ENCODE data around the gene NRXN3.

Gene NRXN3

DNA sequence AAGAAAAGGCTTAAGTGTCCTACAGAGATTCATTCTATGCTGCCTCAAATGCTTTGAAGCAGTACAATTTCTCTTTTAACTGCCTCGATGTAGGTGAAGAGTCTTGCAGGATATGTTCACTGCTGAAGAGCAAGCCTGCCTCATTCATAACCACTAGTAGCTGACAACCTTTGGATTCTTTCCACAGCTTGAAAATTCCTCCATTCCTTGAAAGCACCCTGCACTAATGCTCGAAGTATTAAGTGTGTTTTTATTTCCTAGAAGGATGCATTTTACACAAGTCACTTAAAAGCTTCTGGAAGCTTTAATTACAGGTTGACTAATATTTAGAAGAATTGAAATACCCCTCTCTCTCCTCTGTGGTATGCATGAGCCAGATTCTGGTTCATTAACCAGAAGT lies 1611.7 kb downstream of the NRXN3 start:
- DNase-seq (ENCODE audit: low spot score), result no peak
- TF ChIP-seq, protein P1, sequence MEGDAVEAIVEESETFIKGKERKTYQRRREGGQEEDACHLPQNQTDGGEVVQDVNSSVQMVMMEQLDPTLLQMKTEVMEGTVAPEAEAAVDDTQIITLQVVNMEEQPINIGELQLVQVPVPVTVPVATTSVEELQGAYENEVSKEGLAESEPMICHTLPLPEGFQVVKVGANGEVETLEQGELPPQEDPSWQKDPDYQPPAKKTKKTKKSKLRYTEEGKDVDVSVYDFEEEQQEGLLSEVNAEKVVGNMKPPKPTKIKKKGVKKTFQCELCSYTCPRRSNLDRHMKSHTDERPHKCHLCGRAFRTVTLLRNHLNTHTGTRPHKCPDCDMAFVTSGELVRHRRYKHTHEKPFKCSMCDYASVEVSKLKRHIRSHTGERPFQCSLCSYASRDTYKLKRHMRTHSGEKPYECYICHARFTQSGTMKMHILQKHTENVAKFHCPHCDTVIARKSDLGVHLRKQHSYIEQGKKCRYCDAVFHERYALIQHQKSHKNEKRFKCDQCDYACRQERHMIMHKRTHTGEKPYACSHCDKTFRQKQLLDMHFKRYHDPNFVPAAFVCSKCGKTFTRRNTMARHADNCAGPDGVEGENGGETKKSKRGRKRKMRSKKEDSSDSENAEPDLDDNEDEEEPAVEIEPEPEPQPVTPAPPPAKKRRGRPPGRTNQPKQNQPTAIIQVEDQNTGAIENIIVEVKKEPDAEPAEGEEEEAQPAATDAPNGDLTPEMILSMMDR (IDR thresholded peaks at IDR 0.05; ENCODE audit: borderline replicate concordance, control extremely low read depth, extremely low read depth, insufficient read depth, missing control alignments), result no peak
- in situ Hi-C loops (cut with MboI; ENCODE audit: low sequenced_read_pairs, unreplicated experiment), result no loop called here

DNA sequence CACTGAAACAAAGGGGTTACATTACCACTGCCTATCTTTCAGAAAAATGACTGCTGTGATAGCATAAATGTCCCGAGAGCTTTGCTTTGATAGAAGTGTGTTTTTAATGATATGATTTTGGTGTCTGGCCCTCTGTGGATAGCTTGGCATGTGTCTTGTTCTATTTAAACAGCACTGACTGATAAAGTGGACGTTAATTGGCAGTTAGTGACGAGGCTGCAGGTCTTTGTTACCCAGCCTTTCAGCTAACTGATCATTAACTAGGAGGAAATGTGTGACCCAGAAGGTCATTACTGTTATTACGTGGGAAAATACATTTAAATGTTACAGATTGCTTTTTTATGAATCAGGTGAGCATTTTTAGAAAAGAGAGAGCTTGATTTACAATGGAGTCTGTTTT lies 1612.9 kb downstream of the NRXN3 start:
- in situ Hi-C loops (cut with MboI; ENCODE audit: low sequenced_read_pairs, unreplicated experiment), result no loop called here
- no peak for DNase-seq (ENCODE audit: low spot score)
- TF ChIP-seq, protein P1 (IDR thresholded peaks at IDR 0.05; ENCODE audit: borderline replicate concordance, control extremely low read depth, extremely low read depth, insufficient read depth, missing control alignments), result no peak

DNA sequence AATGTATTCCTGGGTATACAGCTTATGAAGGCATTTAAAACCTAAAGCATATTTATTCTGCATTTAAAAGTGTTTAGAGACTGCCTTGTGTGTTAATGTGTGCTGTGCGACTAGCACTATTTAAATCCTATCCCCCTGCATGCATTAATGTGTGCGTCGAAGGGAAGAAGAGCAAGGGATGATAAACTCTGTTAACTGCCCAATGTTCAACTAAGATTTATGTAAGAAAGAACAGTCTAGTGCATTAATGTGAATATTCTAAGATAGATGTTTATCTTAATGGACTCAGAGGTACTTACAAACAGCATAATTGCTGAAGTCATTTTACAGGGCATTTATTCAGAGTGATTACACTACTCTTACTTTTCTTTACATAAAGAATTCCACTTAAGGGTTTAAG lies 1616.3 kb downstream of the NRXN3 start:
- in situ Hi-C loops (cut with MboI; ENCODE audit: low sequenced_read_pairs, unreplicated experiment), result no loop called here
- TF ChIP-seq, protein P1 (IDR thresholded peaks at IDR 0.05; ENCODE audit: borderline replicate concordance, control extremely low read depth, extremely low read depth, insufficient read depth, missing control alignments), result no peak
- DNase-seq (ENCODE audit: low spot score), result no peak

DNA sequence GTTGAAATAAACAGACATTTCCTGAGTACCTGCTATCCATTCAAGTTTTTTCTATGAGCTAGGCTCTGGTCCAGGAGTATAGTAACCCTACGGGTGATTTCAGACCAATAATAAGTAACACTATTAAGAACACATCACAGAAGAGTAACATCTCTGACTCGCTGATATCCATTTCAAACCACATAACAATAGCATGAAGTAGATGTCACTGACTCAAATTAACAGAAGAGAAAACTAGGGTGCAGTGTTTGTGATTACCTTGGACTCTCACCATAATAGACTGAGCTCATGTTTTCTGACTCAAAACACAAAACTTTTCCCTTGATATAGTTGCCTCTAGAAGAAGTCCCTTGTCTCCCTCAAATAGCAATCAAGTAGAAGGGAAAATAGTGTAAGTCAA lies 1618.2 kb downstream of the NRXN3 start:
- no peak for DNase-seq (ENCODE audit: low spot score)
- in situ Hi-C loops (cut with MboI; ENCODE audit: low sequenced_read_pairs, unreplicated experiment), result no loop called here
- TF ChIP-seq, protein P1 (IDR thresholded peaks at IDR 0.05; ENCODE audit: borderline replicate concordance, control extremely low read depth, extremely low read depth, insufficient read depth, missing control alignments), result no peak

DNA sequence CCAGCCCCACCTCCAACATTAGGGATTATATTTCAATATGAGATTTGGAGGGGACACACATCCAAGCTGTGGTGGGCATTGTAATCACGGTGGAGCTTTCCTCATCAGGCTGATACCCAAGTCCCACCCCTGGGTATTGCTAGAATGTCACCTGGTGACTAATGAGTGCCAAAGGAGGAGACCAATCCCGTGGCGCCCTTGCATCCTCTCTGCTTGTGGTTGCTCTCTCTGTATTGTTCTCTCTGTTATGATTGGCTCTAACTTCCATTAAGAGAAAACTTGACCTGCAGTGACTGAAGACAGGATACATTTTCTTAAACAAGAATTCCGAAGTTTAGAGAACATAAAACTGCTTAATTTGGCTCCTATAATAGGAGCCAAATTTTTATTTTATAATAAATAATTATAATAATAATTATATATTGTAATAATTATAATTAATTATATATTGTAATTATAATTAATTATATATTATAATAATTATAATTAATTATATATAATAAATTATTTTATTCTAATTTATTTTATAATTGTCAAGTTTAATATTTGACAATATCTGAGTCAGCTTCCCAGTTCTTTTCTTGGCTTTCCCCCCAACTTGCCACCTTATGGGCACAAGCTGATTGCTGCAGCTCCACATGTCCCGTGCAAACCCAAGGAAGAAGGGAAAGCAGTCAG lies 1621.0 kb downstream of the NRXN3 start:
- no peak for DNase-seq (ENCODE audit: low spot score)
- in situ Hi-C loops (cut with MboI; ENCODE audit: low sequenced_read_pairs, unreplicated experiment), result no loop called here
- TF ChIP-seq, protein P1 (IDR thresholded peaks at IDR 0.05; ENCODE audit: borderline replicate concordance, control extremely low read depth, extremely low read depth, insufficient read depth, missing control alignments), result no peak

DNA sequence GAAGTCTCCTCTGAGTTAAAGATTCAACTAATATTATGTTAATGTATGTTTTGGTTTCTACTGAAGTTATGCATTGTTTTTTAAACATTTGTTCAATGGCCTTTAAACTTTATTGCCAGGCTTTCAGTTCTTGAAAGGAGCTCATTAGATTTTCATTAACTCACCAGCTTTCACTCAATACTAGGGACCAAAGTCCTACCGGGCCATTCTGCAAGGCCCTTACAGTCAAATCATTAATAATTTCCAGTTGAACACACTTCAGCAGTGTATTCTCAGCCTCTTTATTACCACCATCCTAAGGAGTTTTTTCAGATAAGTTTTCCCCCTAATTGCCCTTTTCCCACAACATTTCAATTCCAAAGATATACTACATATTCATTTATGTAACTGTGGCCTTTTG lies 1631.9 kb downstream of the NRXN3 start:
- no peak for DNase-seq (ENCODE audit: low spot score)
- TF ChIP-seq, protein P1 (IDR thresholded peaks at IDR 0.05; ENCODE audit: borderline replicate concordance, control extremely low read depth, extremely low read depth, insufficient read depth, missing control alignments), result no peak
- in situ Hi-C loops (cut with MboI; ENCODE audit: low sequenced_read_pairs, unreplicated experiment), result no loop called here
